ACC112 (cell line): Measurements from ENCODE around the gene SEPHS2.

Experiments used
- H2AFZ ChIP-seq: fragments of 200-600 bp; sonication (generic); one replicate; pipeline ENCODE4 v1.6.0; 2017; ENCODE audit warnings: antibody characterized with exemption, low read length; ENCODE audit not compliant: unreplicated experiment
- H3K27ac ChIP-seq: fragments of 200-600 bp; sonication (generic); 2 replicates; pipeline ENCODE4 v1.5.1; 2014; ENCODE audit warnings: low read depth, mild to moderate bottlenecking, antibody characterized with exemption, low read length, moderate library complexity
- H3K27me3 ChIP-seq: fragments of 200-600 bp; sonication (generic); 2 replicates; pipeline ENCODE4 v1.6.1; 2014; ENCODE audit warnings: mild to moderate bottlenecking, antibody characterized with exemption, low read length, moderate library complexity, mixed read lengths; ENCODE audit not compliant: insufficient read depth
- H3K36me3 ChIP-seq: fragments of 200-600 bp; sonication (generic); 2 replicates; pipeline ENCODE4 v1.6.1; 2016; ENCODE audit warnings: mild to moderate bottlenecking, antibody characterized with exemption, low read length, moderate library complexity, mixed read lengths; ENCODE audit not compliant: insufficient read depth
- H3K4me1 ChIP-seq: fragments of 200-600 bp; sonication (generic); one replicate; pipeline ENCODE4 v1.6.1; 2016; ENCODE audit warnings: low read length, mixed read lengths; ENCODE audit not compliant: insufficient read depth, unreplicated experiment, control insufficient read depth
- H3K4me3 ChIP-seq: fragments of 200-600 bp; sonication (generic); 2 replicates; pipeline ENCODE4 v1.5.1; 2014; ENCODE audit warnings: mild to moderate bottlenecking, low read depth, low read length
- H3K79me2 ChIP-seq: fragments of 200-600 bp; sonication (generic); one replicate; pipeline ENCODE4 v1.6.0; 2016; ENCODE audit warnings: low read length; ENCODE audit not compliant: control insufficient read depth, unreplicated experiment, insufficient read depth

Gene SEPHS2

GRCh38 chr16:30445408-30446202 is at the start of gene SEPHS2:
SEPHS2 (minus strand) TSS chr16:30445874; CDS start chr16:30445727, 147 bp downstream.
- peak within 1 kb of the TSS; percentile 82 for H3K27ac ChIP-seq
- H3K27me3 ChIP-seq: no peaks in the 10 kb centered on the region
- peak within 1 kb of the TSS; percentile 97 for H3K4me3 ChIP-seq
- peaks cover 20% of the 10 kb centered on the region for H3K79me2 ChIP-seq
- H3K4me1 ChIP-seq: peaks cover 15% of the 10 kb centered on the region
- H3K36me3 ChIP-seq: peaks cover 16% of the 10 kb centered on the region
- H2AFZ ChIP-seq: peak within 1 kb of the TSS; percentile 100

DNA sequence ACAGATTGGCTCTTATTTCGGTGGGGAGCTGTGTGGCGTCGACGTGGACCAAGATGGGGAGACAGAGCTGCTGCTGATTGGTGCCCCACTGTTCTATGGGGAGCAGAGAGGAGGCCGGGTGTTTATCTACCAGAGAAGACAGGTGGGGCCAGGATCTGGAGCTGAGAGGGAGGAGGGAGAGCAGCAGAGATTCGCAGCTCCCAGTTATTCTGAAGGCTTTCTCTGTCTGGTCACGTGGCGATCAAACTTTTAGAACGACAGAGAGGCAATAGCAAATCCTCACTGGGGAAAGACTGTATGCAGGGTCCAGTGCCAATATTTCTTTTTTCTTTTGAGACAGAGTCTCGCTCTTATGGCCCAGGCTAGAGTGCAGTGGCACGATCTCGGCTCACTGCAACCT is 49.0 kb upstream of the SEPHS2 start:
- H3K4me3 ChIP-seq: no peak overlapping the region
- no peaks in the 10 kb centered on the region for H3K27me3 ChIP-seq
- no peak overlapping the region for H2AFZ ChIP-seq
- peaks cover 5% of the 10 kb centered on the region for H3K4me1 ChIP-seq
- H3K27ac ChIP-seq: no peak overlapping the region
- no peaks in the 10 kb centered on the region for H3K79me2 ChIP-seq
- H3K36me3 ChIP-seq: no peaks in the 10 kb centered on the region

GRCh38 chr16:30493941-30494488 is 48.3 kb upstream of the SEPHS2 start:
- no peaks in the 10 kb centered on the region for H3K36me3 ChIP-seq
- H2AFZ ChIP-seq: no peak overlapping the region
- no peaks in the 10 kb centered on the region for H3K79me2 ChIP-seq
- H3K4me3 ChIP-seq: no peak overlapping the region
- no peak overlapping the region for H3K27ac ChIP-seq
- H3K4me1 ChIP-seq: peaks cover 5% of the 10 kb centered on the region
- no peaks in the 10 kb centered on the region for H3K27me3 ChIP-seq

- Histone ChIP-seq H3K4me1 (peaks cover 5% of the 10 kb centered on the region), H3K36me3 (no peaks in the 10 kb centered on the region), H3K4me3 (no peak overlapping the region), H3K79me2 (no peaks in the 10 kb centered on the region), H3K27me3 (no peaks in the 10 kb centered on the region), H2AFZ (peak overlapping the region; percentile 15), H3K27ac (no peak overlapping the region)
Observed at GRCh38 chr16:30491744-30492308, 46.2 kb upstream of the SEPHS2 start.

GRCh38 chr16:30491229-30491628 is 45.6 kb upstream of the SEPHS2 start:
- H3K36me3 ChIP-seq: no peaks in the 10 kb centered on the region

DNA sequence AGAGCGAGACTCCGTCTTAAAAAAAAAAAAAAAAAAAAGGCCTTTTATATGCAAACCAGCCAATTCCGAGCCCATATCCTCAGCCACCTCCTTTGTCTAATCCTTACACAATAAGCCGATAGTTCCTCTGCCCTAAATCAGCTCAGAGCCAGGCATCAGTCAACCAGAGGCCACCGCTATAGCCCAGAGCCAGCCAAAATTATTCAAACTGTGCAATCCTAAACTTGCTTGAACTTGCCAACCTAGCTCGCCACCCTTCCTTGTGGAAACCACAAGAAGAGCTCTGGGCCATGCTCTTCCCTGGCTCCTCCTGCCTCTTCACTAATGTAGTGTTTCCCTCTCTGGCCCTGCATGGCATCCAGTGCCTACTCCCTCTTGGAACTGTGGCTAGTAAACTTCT is 44.5 kb upstream of the SEPHS2 start:
- H3K27ac ChIP-seq: no peak overlapping the region
- H2AFZ ChIP-seq: no peak overlapping the region
- H3K4me1 ChIP-seq: peaks cover 5% of the 10 kb centered on the region
- H3K4me3 ChIP-seq: no peak overlapping the region
- H3K36me3 ChIP-seq: no peaks in the 10 kb centered on the region
- no peaks in the 10 kb centered on the region for H3K27me3 ChIP-seq
- H3K79me2 ChIP-seq: no peaks in the 10 kb centered on the region

More at GRCh38 chr16:30491229-30491628, 45.6 kb upstream of the SEPHS2 start:
- H3K4me3 ChIP-seq: no peak overlapping the region
- H3K27me3 ChIP-seq: no peaks in the 10 kb centered on the region
- no peak overlapping the region for H3K27ac ChIP-seq
- H2AFZ ChIP-seq: peak overlapping the region; percentile 15
- peaks cover 5% of the 10 kb centered on the region for H3K4me1 ChIP-seq
- no peaks in the 10 kb centered on the region for H3K79me2 ChIP-seq

DNA sequence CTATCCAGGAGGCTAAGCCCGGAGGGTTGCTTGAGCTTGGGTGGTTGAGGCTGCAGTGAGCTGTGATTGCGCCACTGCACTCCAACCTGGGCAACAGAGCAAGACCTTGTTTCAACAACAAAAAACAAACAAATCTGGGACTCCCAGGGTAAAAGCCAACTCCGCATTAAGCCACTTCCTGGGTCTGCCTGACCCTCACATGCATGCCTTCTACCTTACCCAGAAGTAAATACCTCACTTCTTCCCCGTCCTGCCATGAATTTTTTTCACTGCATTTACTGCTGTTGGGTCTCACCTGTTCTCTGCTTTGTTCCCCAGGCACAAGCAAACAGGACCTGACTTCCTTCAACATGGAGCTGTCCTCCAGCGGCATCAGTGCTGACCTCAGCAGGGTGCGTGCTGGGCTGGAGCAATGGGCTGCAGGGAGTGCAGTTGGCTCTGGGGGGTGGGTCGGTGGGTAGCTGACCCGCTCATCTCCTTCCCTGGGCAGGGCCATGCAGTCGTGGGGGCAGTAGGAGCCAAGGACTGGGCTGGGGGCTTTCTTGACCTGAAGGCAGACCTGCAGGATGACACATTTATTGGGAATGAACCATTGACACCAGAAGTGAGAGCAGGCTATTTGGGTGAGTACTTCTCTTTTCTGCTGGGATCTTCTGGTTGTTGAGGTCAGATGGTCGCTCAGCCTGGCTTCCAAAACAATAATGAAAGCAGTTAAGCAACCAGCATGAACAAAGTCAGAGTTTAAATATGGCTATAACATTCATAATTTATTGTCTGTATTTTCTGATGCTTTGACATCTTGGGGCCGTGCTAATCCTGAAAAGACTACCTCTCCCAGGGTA is 43.3 kb upstream of the SEPHS2 start:
- Histone ChIP-seq H3K27me3 (no peaks in the 10 kb centered on the region), H3K4me3 (no peak overlapping the region), H2AFZ (no peak overlapping the region), H3K27ac (no peak overlapping the region), H3K4me1 (peaks cover 5% of the 10 kb centered on the region), H3K79me2 (no peaks in the 10 kb centered on the region), H3K36me3 (no peaks in the 10 kb centered on the region)

DNA sequence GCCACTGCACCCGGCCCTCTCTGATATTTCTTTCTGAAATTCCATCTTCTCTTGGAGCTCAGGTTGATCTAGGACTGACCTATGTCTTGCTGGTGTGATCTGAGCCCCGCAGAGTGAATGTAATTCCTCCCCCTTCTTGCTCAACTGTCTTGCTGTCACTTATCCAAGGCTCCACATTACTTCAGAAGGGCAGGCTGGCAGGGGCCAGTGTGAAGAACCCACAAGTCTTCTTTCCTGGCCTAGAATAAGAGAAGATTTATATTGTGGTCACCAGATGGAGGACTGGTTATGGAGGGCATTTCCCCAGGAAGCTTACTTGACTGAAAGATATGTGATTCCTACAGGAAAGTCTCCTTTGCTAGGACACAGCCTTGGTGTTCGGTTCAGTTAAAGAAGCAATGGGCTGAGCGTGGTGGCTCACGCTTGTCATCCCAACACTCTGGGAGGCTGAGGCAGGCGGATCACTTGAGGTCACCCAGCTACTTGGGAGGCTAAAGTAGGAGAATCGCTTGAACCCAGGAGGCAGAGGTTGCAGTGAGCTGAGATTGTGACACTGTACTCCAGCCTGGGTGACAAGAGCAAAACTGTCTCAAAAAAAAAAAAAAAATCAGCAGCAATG is 40.3 kb upstream of the SEPHS2 start:
- H2AFZ ChIP-seq: no peak overlapping the region
- H3K4me1 ChIP-seq: no peaks in the 10 kb centered on the region
- no peak overlapping the region for H3K4me3 ChIP-seq
- H3K36me3 ChIP-seq: no peaks in the 10 kb centered on the region
- H3K27me3 ChIP-seq: no peaks in the 10 kb centered on the region
- no peaks in the 10 kb centered on the region for H3K79me2 ChIP-seq
- H3K27ac ChIP-seq: no peak overlapping the region

- Histone ChIP-seq H3K36me3 (no peaks in the 10 kb centered on the region), H3K79me2 (no peaks in the 10 kb centered on the region), H3K27ac (no peak overlapping the region)
Observed at GRCh38 chr16:30484887-30485286, 39.2 kb upstream of the SEPHS2 start.

DNA sequence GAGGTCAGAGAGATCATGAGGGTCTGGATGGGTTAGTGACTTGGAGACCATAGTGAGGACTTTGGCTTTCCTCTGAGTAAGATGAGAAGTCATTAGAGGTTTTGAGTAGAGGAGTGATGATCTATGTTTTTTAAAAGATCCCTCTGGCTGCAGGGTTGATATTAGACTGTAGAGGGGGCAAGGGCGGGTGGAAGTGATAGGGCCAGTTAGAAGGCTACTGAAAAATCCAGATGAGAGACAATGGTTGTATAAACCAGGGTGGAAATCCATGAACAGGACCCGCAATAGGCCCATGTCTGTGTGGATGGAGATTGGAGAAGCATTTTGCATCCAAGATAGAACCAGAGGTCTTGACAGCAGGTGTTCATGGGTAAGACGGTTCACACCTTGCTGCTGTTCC is 36.7 kb upstream of the SEPHS2 start:
- H2AFZ ChIP-seq: no peak overlapping the region
- peaks cover 22% of the 10 kb centered on the region for H3K27me3 ChIP-seq
- H3K79me2 ChIP-seq: no peaks in the 10 kb centered on the region
- no peak overlapping the region for H3K4me3 ChIP-seq
- no peak overlapping the region for H3K27ac ChIP-seq
- no peaks in the 10 kb centered on the region for H3K4me1 ChIP-seq
- no peaks in the 10 kb centered on the region for H3K36me3 ChIP-seq

More at GRCh38 chr16:30484887-30485286, 39.2 kb upstream of the SEPHS2 start:
- Histone ChIP-seq H2AFZ (no peak overlapping the region), H3K4me3 (no peak overlapping the region), H3K4me1 (no peaks in the 10 kb centered on the region), H3K27me3 (peaks cover 8% of the 10 kb centered on the region)
